GM21528 (cell line): Measurements from ENCODE around the gene RMND1.
"Not testable (repeated sequence)": the region's sequence is repeated elsewhere in the genome, so short reads cannot be mapped to it uniquely, and the experiment has no call there.

Experiments used
- ATAC-seq: cut with Tn5 transposase; IDR thresholded peaks from one replicate; pipeline ENCODE4 v1.9.1; 2021; ENCODE audit warnings: mild to moderate bottlenecking, moderate library complexity; ENCODE audit not compliant: unreplicated experiment, low FRiP score

Gene RMND1

DNA sequence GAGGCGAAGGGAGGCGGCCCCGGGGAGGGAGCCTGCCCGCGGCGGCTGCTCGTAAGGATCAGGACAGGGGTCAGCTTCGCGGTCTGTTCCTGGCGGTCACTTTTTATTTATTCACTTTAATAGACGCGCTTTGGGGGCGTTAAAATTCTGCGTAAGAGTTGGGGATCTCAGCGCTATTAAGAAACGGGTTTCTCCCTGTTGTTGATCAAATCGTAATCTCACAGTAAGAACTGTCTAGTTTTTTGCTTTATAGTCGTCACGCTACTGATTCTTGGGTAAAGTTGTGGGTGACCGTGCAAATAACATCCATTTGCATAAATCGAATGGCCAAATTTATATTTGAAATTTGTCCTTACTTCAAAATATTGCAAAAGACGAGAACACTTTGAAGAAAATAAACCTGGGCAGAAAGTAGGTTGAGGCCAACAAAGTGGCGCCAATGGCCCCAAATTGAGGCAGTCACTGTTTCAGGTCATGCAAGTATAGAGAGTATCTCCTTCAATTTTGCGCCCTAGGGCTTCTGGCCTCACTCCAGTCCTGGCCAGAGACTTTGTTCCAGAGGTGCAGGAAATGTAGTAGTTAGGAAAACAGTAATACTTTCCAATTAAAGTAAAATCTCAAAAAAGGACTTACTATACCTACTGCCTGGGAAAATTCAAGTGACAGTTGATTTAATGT lies 963 bp upstream of the RMND1 start:
- no peak for ATAC-seq

- no peak for ATAC-seq
Measured at GRCh38 chr6:151451417-151451949, 443 bp downstream of the RMND1 start.

DNA sequence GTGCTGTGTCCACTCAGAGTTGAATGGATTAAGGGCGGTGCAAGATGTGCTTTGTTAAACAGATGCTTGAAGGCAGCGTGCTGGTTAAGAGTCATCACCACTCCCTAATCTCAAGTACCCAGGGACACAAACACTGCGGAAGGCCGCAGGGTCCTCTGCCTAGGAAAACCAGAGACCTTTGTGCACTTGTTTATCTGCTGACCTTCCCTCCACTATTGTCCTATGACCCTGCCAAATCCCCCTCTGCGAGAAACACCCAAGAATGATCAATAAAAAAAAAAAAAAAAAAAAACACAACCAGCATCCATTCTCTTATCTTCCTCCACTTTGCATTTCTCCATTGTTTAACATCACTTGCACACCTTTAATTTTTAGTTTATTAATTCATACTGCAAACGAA lies 998 bp downstream of the RMND1 start:
- ATAC-seq = not testable (repeated sequence)

GRCh38 chr6:151448623-151449022 lies 3.3 kb downstream of the RMND1 start:
- no peak for ATAC-seq

- no peak for ATAC-seq
Measured at GRCh38 chr6:151447237-151447636, 4.7 kb downstream of the RMND1 start.

DNA sequence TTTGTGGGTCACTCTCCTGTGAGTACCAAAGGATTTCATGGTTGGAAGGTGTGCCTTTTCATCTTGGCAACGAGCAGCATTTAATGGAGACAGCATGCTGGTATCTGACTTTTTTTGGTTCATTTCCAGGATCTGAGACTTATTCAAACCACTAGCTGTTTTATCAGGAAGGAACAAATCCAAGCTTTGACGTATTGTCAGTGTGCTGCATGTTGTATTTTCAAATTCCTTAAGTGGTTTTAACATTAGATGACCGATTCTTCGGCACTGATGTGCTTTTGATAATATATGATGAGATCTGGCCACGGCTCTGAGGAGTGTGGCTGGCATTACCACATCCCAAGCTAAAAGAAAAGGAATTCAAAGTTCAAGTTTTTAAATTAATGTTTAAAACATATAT lies 6.4 kb downstream of the RMND1 start:
- no peak for ATAC-seq

DNA sequence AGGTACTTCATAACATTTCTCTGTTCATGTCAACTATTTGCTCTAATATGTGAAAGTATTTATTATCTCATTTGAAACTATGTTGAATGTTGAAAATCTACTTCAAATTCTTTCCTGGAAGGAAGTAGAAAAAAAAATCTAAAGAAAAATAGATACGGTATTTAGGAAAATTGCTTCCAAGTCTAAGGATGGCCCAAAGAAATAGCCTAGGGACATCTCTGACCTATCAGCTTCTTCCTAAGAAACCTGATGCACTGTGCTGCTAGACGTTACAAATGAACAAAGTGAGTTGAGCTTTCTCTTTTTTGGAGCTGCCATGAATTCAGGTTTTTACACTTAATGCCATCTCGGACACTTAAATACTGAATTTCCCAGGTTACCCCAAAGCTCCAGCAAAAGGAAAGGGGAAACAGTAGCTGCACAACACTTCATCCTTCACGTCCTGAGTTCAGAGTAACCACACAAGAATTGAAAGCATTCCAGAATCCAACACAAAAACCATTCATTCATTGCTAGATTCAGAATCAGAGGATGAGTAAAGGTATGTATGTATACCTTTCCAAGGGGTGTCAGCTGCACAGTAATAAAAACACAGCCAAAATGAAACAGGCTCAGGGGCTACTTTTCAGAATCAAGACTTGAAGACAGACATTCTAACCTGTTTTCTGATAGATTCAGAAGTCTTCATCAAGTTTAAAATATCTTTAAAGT lies 7.9 kb downstream of the RMND1 start:
- ATAC-seq = no peak

GRCh38 chr6:151443454-151443853 lies 8.5 kb downstream of the RMND1 start:
- ATAC-seq = no peak

DNA sequence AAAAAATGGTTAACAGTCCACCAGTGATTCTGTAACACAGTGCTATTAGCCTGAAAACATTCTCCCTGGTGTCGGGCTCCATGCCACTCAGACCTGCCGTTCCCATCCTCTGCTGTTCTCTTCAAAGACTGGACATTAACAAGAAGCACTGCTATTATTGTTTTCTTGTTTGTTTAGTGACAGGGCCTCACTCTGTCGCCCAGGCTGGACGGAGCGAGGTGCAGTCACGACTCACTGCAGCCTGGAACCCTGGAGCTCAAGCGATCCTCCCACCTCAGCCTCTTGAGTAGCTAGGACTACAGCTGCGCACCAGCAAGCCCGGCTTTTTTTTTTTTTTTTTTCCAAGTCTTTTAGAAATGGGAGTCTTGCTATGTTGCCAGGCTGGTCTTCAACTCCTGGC lies 9.6 kb downstream of the RMND1 start:
- no peak for ATAC-seq

DNA sequence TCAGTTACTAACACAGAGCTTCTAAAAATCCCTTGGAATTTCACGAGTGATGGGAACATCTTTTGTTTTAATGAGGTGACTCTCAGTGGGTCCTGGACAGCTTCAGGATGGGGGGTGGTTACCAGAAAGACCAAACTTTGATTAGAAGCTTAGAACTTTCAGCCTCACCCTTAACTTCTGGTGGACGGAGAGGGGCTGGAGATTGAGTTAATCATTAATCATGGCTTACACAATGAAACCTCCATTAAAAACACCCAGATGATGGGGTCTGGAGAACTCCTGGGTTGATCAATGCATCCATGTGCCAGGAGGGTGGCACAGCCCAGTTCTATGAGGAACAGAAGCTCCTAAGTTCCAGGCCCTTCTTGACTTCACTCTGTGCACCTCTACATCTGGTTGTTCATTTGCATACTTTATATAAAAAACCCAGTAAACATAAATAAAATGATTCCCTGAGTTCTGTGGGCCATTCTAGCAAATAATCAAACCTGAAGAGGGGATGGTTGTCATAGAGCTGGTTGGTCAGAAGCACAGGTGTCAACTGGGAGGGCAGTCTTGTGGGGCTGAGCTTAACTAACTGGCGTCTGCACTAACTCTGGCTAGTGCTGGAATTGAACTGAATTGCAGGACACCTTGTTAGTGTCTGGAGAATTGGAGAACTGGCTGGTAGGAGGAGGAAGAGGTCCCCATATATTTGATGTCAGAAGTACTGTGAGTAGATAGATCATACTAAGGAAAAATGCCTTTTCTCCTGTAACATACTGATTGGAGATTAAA lies 10.3 kb downstream of the RMND1 start:
- no peak for ATAC-seq

GRCh38 chr6:151440930-151441329 lies 11.0 kb downstream of the RMND1 start:
- no peak for ATAC-seq

GRCh38 chr6:151440498-151440897 lies 11.4 kb downstream of the RMND1 start:
- ATAC-seq = no peak

DNA sequence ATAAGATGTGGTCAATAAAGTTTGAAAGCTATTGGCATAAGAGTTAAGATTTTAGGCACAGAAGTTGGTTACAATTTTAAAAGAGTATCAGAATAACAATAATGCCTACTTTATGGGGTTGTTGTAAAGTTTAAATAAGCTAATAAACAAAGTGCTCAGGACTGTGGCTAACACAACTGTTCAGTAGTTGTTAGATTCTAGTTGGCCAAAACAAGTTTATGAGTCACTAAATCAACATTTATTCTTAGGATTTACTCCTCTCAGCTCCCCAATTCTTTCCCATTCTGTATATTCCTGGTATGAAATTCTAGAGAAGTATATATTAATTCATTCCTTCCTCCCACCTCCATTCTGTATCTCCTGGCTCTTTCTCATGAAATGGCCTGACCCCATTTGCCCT lies 14.5 kb downstream of the RMND1 start:
- no peak for ATAC-seq

DNA sequence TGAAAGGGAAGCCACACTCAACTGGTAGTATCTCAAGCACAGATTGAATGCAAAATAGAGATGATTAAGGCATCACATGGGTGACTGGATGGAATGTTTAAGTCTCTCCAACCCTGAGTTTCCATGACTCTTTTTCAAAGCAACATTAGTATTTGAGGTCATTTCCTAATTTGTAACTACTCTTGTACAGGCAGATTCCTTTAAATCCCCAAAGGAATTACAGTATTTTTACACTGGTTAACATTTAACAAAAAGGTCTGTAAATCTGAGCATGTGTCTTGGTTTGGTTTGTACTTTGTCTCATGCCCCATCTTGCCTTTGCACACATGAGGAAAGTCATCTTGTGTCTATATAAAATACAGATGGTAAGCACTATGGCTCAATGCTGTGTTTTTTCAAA lies 15.1 kb downstream of the RMND1 start:
- no peak for ATAC-seq

DNA sequence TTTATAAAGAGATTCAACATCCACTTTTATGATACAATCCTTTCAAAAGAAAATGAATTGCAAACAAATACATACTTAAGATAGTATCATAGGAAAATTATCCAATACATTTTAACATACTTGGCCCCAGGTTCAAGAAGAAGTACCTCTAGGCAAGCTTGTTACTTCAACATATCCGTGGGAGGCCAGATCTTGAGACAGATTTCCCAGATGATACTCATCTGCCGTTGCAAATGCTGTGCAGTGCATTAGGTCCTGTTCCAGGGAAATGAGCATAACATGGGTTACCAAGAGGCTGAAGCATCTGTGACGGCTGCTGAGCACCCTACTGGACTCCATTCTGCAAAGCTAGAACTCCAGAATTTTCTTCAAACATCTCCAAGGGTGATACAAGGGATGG lies 15.6 kb downstream of the RMND1 start:
- no peak for ATAC-seq

- no peak for ATAC-seq
Measured at GRCh38 chr6:151434369-151434768, 17.6 kb downstream of the RMND1 start.

DNA sequence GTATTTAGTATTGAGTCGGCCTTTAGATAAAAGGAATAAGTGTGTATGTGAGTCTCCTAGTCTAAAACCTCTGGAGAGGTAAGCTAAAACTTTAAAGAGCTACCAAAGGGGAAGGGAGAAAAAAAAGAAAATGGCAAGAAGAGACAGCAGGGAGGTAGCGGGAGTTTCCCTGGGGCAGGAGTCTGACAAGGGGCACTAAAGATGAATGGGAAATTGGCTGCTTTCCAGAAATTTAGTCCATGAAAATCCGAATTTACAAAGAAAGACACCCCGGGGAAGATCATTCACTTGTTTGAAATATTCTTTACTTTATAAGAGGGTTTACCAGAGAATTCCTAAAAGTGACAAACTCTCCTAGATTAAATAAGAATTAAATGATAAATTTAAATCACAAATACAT lies 19.3 kb downstream of the RMND1 start:
- no peak for ATAC-seq

GRCh38 chr6:151431337-151431736 lies 20.6 kb downstream of the RMND1 start:
- no peak for ATAC-seq

- ATAC-seq = no peak
Measured at GRCh38 chr6:151430886-151431285, 21.0 kb downstream of the RMND1 start.

- no peak for ATAC-seq
Measured at GRCh38 chr6:151428093-151428735, 23.7 kb downstream of the RMND1 start.

DNA sequence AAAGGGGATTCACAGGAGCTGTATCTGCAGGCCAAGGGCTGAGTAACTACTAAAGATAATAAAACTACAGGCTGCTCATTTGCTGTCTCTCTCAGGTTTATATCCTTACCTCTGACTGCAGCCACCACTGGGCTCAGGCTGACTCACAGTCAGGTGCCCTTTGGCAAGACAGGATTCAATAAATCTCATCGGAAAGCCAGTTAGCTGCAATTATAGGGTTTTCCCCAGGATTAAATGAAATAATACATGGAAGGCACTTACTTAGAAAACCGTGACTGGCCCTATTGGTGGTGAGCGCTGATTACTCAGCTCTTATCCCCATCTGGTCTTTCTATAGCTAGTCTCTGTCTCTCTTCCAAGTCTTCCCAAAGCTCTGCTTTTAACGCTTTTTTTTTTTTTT lies 26.4 kb downstream of the RMND1 start:
- no peak for ATAC-seq
